Coronary artery (tissue), 2 donors: Measurements from ENCODE around the gene XIAP.
A peak's percentile ranks its signal among the peaks of the same experiment; 100 is the strongest.
"Not testable (repeated sequence)": the region's sequence is repeated elsewhere in the genome, so short reads cannot be mapped to it uniquely, and the experiment has no call there.

Source experiments
- DNase-seq: peaks from one replicate; pipeline ENCODE4 v3.0.0-alpha.2; 2017; ENCODE audit warnings: low spot score
- H3K27ac ChIP-seq, 2 donors: fragments of 200-600 bp; sonication (generic); one replicate each; pipeline ENCODE4 v1.5.1; 2016 to 2019
- H3K4me3 ChIP-seq: fragments of 200-600 bp; sonication (generic); 2 replicates; pipeline ENCODE4 v1.5.1; 2016; ENCODE audit warnings: mild to moderate bottlenecking, moderate library complexity
- CTCF ChIP-seq: fragments of 200-600 bp; sonication (generic); IDR thresholded peaks from one replicate; pipeline ENCODE4 v1.5.1; 2019; ENCODE audit warnings: antibody characterized with exemption

XIAP gene

DNA sequence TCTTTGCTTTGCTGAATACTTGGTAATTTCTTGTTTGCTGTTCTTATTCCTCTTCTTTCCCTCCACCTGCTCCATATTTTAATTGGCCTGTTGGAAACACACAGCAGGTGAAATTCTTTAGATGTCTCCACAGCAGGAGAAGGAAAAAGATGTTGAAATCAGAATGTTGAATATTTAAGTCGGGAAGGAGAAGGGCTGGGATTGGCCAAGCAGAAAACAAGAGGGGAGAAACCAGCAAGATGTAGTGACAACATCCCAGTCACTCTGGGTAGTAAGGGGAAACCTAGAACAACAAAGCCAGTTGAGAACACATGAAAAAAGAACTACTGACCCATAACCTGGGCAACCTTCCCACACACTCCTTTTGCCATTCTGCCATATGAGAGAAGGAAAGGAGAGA, 64.3 kb downstream of the XIAP start:
- no peak for DNase-seq
- Histone ChIP-seq H3K27ac (no peak overlapping the region), H3K4me3 (no peak overlapping the region)
- TF ChIP-seq CTCF: no peak

- DNase-seq: no peak
- no peak for TF ChIP-seq CTCF
These were observed 68.0 kb downstream of the XIAP start for GRCh38 chrX:123927845-123928244.

DNA sequence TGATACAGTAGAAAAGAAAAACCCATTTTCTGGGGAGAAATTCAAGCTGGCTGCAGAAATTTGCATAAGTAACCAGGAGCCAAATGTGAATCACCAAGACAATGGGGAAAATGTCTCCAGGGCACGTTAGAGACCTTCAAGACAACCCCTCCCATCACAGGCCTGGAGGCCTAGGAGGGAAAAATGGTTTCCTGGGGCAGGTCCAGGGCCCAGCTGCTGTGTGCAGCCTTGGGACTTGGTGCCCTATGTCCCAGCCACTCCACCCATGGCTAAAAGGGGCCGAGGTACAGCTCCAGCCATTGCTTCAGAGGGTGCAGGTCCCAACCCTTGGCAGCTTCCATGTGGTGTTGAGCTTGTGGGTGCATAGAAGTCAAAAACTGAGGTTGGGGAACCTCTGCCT, 72.2 kb downstream of the XIAP start:
- not testable (repeated sequence) for H3K4me3 ChIP-seq

More at GRCh38 chrX:123927845-123928244, 68.0 kb downstream of the XIAP start:
- Histone ChIP-seq H3K27ac (no peak overlapping the region), H3K4me3 (no peak overlapping the region)

GRCh38 chrX:123943074-123943473, 83.2 kb downstream of the XIAP start:
- DNase-seq: no peak
- no peak overlapping the region for H3K4me3 ChIP-seq

More for the DNA sequence above, 72.2 kb downstream of the XIAP start:
- not testable (repeated sequence) for DNase-seq, H3K27ac ChIP-seq

DNA sequence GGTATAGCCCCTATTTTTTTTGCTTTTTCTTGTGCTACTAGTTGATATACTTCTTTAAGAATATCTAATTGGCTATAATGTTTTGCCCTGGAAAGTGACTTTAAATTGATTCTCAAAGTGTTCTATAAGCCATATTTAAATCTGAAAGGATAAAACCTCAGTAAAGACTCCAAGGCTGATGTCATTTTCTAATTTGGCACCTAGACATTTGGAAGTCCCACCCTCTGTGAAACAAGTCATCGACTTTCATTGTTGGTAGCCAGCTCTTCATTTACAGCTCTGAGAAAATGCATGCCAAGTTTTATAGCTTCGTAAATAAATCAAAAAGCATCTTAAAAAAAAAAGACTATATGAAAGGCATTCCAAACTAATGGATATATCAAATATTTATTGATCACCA, 83.6 kb downstream of the XIAP start:
- H3K4me3 ChIP-seq: no peak overlapping the region
- TF ChIP-seq CTCF: no peak
- H3K27ac ChIP-seq: no peak overlapping the region
- DNase-seq: no peak

More at GRCh38 chrX:123943074-123943473, 83.2 kb downstream of the XIAP start:
- no peak overlapping the region for H3K27ac ChIP-seq
- no peak for TF ChIP-seq CTCF

DNA sequence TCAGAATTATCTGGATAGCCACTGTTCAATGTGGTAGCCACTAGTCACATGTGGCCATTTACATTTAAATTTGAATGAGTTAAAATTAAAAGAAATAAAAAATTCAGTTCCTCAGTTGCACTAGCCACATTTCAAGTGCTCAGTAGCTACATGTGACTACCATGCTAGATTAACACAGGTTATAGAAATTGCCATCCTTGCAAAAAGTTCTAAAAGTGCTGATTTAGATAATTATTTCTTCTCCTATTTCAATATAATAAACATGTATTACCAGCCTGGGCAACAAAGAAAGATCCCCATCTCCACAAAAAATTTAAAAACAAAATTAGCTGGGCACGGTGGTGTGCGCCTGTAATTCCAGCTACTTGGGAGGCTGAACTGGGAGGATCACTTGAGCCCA, 90.0 kb downstream of the XIAP start:
- no peak for TF ChIP-seq CTCF
- DNase-seq: no peak
- H3K27ac ChIP-seq: no peak overlapping the region
- no peak overlapping the region for H3K4me3 ChIP-seq

GRCh38 chrX:123959281-123960063, 99.6 kb downstream of the XIAP start:
- peak; percentile 80 for DNase-seq
- no peak for TF ChIP-seq CTCF
- peak overlapping the region; percentile 75 for H3K4me3 ChIP-seq
- peak overlapping the region; percentile 92 to 96 for H3K27ac ChIP-seq
